Measurements from ENCODE around the gene GTF2IRD1.

The GTF2IRD1 gene

GRCh38 chr7:74464931-74465886, 11.5 kb downstream of the GTF2IRD1 start:
- H3K27ac ChIP-seq: peak overlapping the region in 19 of 21 experiments; percentile 31 to 92 (median 71)
- no peak overlapping the region for H3K4me3 ChIP-seq

- no peak overlapping the region for H3K4me3 ChIP-seq
- peak overlapping the region in 18 of 21 experiments; percentile 39 to 92 (median 70) for H3K27ac ChIP-seq
Observed at GRCh38 chr7:74466196-74466813, 12.6 kb downstream of the GTF2IRD1 start.

GRCh38 chr7:74467876-74468275, 14.2 kb downstream of the GTF2IRD1 start:
- H3K27ac ChIP-seq: peak overlapping the region in 3 of 21 experiments; percentile 16 to 92 (median 73)
- H3K4me3 ChIP-seq: no peak overlapping the region

- no peak overlapping the region for H3K27ac ChIP-seq
- no peak overlapping the region for H3K4me3 ChIP-seq
Observed at GRCh38 chr7:74470504-74470903, 16.8 kb downstream of the GTF2IRD1 start.

- Histone ChIP-seq H3K27ac (peak overlapping the region in 3 of 21 experiments; percentile 33 to 60 (median 58)), H3K4me3 (no peak overlapping the region)
Observed at GRCh38 chr7:74473116-74473515, 19.4 kb downstream of the GTF2IRD1 start.

- Histone ChIP-seq H3K4me3 (no peak overlapping the region), H3K27ac (peak overlapping the region in 13 of 21 experiments; percentile 7 to 98 (median 57))
Observed at GRCh38 chr7:74474271-74474865, 20.7 kb downstream of the GTF2IRD1 start.

- H3K27ac ChIP-seq: peak overlapping the region in 14 of 21 experiments; percentile 15 to 98 (median 59)
- H3K4me3 ChIP-seq: no peak overlapping the region
Observed at GRCh38 chr7:74475243-74475986, 21.7 kb downstream of the GTF2IRD1 start.

GRCh38 chr7:74475987-74476350, 22.3 kb downstream of the GTF2IRD1 start:
- Histone ChIP-seq H3K27ac (peak overlapping the region in 15 of 21 experiments; percentile 22 to 98 (median 90)), H3K4me3 (no peak overlapping the region)

GRCh38 chr7:74476626-74477025, 22.9 kb downstream of the GTF2IRD1 start:
- Histone ChIP-seq H3K27ac (peak overlapping the region in 18 of 21 experiments; percentile 35 to 98 (median 90)), H3K4me3 (no peak overlapping the region)

GRCh38 chr7:74478671-74479065, 25.0 kb downstream of the GTF2IRD1 start:
- no peak overlapping the region for H3K4me3 ChIP-seq
- H3K27ac ChIP-seq: peak overlapping the region in 20 of 21 experiments; percentile 43 to 98 (median 88)

GRCh38 chr7:74479066-74479781, 25.5 kb downstream of the GTF2IRD1 start:
- Histone ChIP-seq H3K4me3 (no peak overlapping the region), H3K27ac (peak overlapping the region in 20 of 21 experiments; percentile 43 to 98 (median 89))

- Histone ChIP-seq H3K27ac (peak overlapping the region; percentile 64 to 98 (median 88)), H3K4me3 (peak overlapping the region; percentile 12 to 31 (median 25))
Observed at GRCh38 chr7:74479961-74480829, 26.5 kb downstream of the GTF2IRD1 start.

GRCh38 chr7:74480861-74481417, 27.2 kb downstream of the GTF2IRD1 start:
- Histone ChIP-seq H3K4me3 (peak overlapping the region; percentile 12 to 31 (median 25)), H3K27ac (peak overlapping the region; percentile 64 to 98 (median 88))

GRCh38 chr7:74481458-74482196, 27.9 kb downstream of the GTF2IRD1 start:
- H3K4me3 ChIP-seq: no peak overlapping the region
- peak overlapping the region in 19 of 21 experiments; percentile 64 to 98 (median 90) for H3K27ac ChIP-seq

- Histone ChIP-seq H3K4me3 (no peak overlapping the region), H3K27ac (peak overlapping the region in 11 of 21 experiments; percentile 8 to 96 (median 90))
Observed at GRCh38 chr7:74482197-74482467, 28.4 kb downstream of the GTF2IRD1 start.

- H3K4me3 ChIP-seq: no peak overlapping the region
- H3K27ac ChIP-seq: peak overlapping the region in 13 of 21 experiments; percentile 8 to 96 (median 62)
Observed at GRCh38 chr7:74482629-74483401, 29.1 kb downstream of the GTF2IRD1 start.
